KMS-11 (cell line): ENCODE measurements around the gene GOLGA8J.
"Not testable (repeated sequence)": the region's sequence is repeated elsewhere in the genome, so short reads cannot be mapped to it uniquely, and the experiment has no call there.

Experiments used
- H2AFZ ChIP-seq: fragments of 200-600 bp; sonication (generic); 2 replicates; pipeline ENCODE4 v1.6.1; 2016; ENCODE audit warnings: antibody characterized with exemption, mixed run types, low read depth
- H3K27ac ChIP-seq: fragments of 200-600 bp; sonication (generic); 2 replicates; pipeline ENCODE4 v1.6.1; 2016; ENCODE audit warnings: mild to moderate bottlenecking, mixed run types
- H3K27me3 ChIP-seq: fragments of 200-600 bp; sonication (generic); 2 replicates; pipeline ENCODE4 v1.6.1; 2017; ENCODE audit warnings: mild to moderate bottlenecking, low read depth, mixed run types, moderate library complexity; ENCODE audit not compliant: insufficient read depth
- H3K36me3 ChIP-seq: fragments of 200-600 bp; sonication (generic); 2 replicates; pipeline ENCODE4 v1.6.1; 2017; ENCODE audit warnings: mild to moderate bottlenecking, mixed run types; ENCODE audit not compliant: insufficient read depth
- H3K4me1 ChIP-seq: fragments of 200-600 bp; sonication (generic); 2 replicates; pipeline ENCODE4 v1.6.1; 2016; ENCODE audit warnings: mild to moderate bottlenecking, low read depth, mixed run types; ENCODE audit not compliant: poor library complexity, severe bottlenecking
- H3K4me2 ChIP-seq: fragments of 200-600 bp; sonication (generic); 2 replicates; pipeline ENCODE4 v1.7.0; 2016; ENCODE audit warnings: mild to moderate bottlenecking, mixed run types
- H3K4me3 ChIP-seq: fragments of 200-600 bp; sonication (generic); IDR thresholded peaks from 2 replicates; pipeline ENCODE4 v1.6.1; 2017; ENCODE audit warnings: low read depth, low read length, mixed read lengths; ENCODE audit not compliant: insufficient read depth
- H3K79me2 ChIP-seq: fragments of 200-600 bp; sonication (generic); 2 replicates; pipeline ENCODE4 v1.6.1; 2016; ENCODE audit warnings: low read depth, mixed run types; ENCODE audit not compliant: insufficient read depth
- H3K9ac ChIP-seq: fragments of 200-600 bp; sonication (generic); 2 replicates; pipeline ENCODE4 v1.6.1; 2016; ENCODE audit warnings: mild to moderate bottlenecking, mixed run types
- H4K20me1 ChIP-seq: fragments of 200-600 bp; sonication (generic); 2 replicates; pipeline ENCODE4 v1.6.1; 2016; ENCODE audit warnings: mild to moderate bottlenecking, mixed run types; ENCODE audit not compliant: insufficient read depth
- CTCF ChIP-seq: fragments of 200-600 bp; sonication (generic); conservative IDR thresholded peaks from 2 replicates; pipeline ENCODE4 v1.6.1; 2017; ENCODE audit warnings: low read depth, mild to moderate bottlenecking, antibody characterized with exemption, low read length, moderate library complexity, mixed read lengths

GOLGA8J gene

GRCh38 chr15:30073915-30074314 is 8.8 kb upstream of the GOLGA8J start:
- Histone ChIP-seq H4K20me1 (no peaks in the 10 kb centered on the region), H3K4me1 (no peaks in the 10 kb centered on the region), H3K27ac (no peak overlapping the region), H3K79me2 (no peaks in the 10 kb centered on the region), H3K9ac (no peak overlapping the region), H3K4me2 (no peak overlapping the region), H3K27me3 (no peaks in the 10 kb centered on the region), H3K4me3 (no peak overlapping the region), H2AFZ (no peak overlapping the region), H3K36me3 (no peaks in the 10 kb centered on the region)
- TF ChIP-seq CTCF = no peak

GRCh38 chr15:30080816-30081215 is 1.9 kb upstream of the GOLGA8J start:
- not testable (repeated sequence) for H3K36me3 ChIP-seq, H3K4me2 ChIP-seq, H3K27me3 ChIP-seq, H3K79me2 ChIP-seq, H4K20me1 ChIP-seq, H3K4me3 ChIP-seq, H2AFZ ChIP-seq, H3K4me1 ChIP-seq, H3K9ac ChIP-seq, H3K27ac ChIP-seq

- not testable (repeated sequence) for H3K27ac ChIP-seq, H3K36me3 ChIP-seq, H3K4me1 ChIP-seq, H3K79me2 ChIP-seq, H4K20me1 ChIP-seq, H3K9ac ChIP-seq, H2AFZ ChIP-seq, H3K4me2 ChIP-seq, H3K27me3 ChIP-seq, H3K4me3 ChIP-seq
Observed at GRCh38 chr15:30097827-30098226, 15.1 kb downstream of the GOLGA8J start.

- H3K4me2 ChIP-seq, H3K4me1 ChIP-seq, H3K4me3 ChIP-seq, H4K20me1 ChIP-seq, H3K27me3 ChIP-seq, H3K36me3 ChIP-seq, H2AFZ ChIP-seq, H3K79me2 ChIP-seq, H3K9ac ChIP-seq, H3K27ac ChIP-seq: not testable (repeated sequence)
Observed at GRCh38 chr15:30102890-30103289, 20.1 kb downstream of the GOLGA8J start.

- H4K20me1 ChIP-seq, H3K27me3 ChIP-seq, H3K4me2 ChIP-seq, H3K79me2 ChIP-seq, H3K4me3 ChIP-seq, H3K9ac ChIP-seq, H3K27ac ChIP-seq, H2AFZ ChIP-seq, H3K4me1 ChIP-seq, H3K36me3 ChIP-seq: not testable (repeated sequence)
Observed at GRCh38 chr15:30103941-30104507, 21.3 kb downstream of the GOLGA8J start.

- not testable (repeated sequence) for H3K79me2 ChIP-seq, H3K27ac ChIP-seq, H3K4me3 ChIP-seq, H4K20me1 ChIP-seq, H3K4me1 ChIP-seq, H3K36me3 ChIP-seq, H2AFZ ChIP-seq, H3K4me2 ChIP-seq, H3K27me3 ChIP-seq, H3K9ac ChIP-seq
Observed at GRCh38 chr15:30110591-30110990, 27.8 kb downstream of the GOLGA8J start.

GRCh38 chr15:30130066-30130465 is 47.3 kb downstream of the GOLGA8J start:
- H3K27ac ChIP-seq, H3K4me3 ChIP-seq, H3K4me2 ChIP-seq, H4K20me1 ChIP-seq, H3K9ac ChIP-seq, H2AFZ ChIP-seq, H3K36me3 ChIP-seq, H3K4me1 ChIP-seq, H3K79me2 ChIP-seq, H3K27me3 ChIP-seq: not testable (repeated sequence)

- H3K9ac ChIP-seq, H2AFZ ChIP-seq, H3K4me2 ChIP-seq, H3K27ac ChIP-seq, H3K79me2 ChIP-seq, H4K20me1 ChIP-seq, H3K36me3 ChIP-seq, H3K27me3 ChIP-seq, H3K4me3 ChIP-seq, H3K4me1 ChIP-seq: not testable (repeated sequence)
Observed at GRCh38 chr15:30134751-30135150, 52.0 kb downstream of the GOLGA8J start, which contains the start of gene GOLGA8T. Gene GOLGA8T, plus strand, starts transcription at chr15:30135051. Its CDS starts 98 bp downstream, at chr15:30135149.
